ENCODE results near the gene USE1. TPM values are rescaled to one million over a fixed set of nuclear protein-coding genes. Genes with fewer than 3 reads are reported as not detected.

The USE1 gene
- total RNA-seq, 1 donor = 25.7 TPM

GRCh38 chr19:17226002-17226933 lies 11.1 kb downstream of the USE1 start, which contains the start of gene OCEL1:
Gene OCEL1 (plus strand): TSS chr19:17226226. CDS start chr19:17226248, 22 bp downstream.
- Histone ChIP-seq H4K20me1 (ENCODE audit: insufficient read depth, low read length) (no peaks in the 10 kb centered on the region), H3K36me3 (ENCODE audit: insufficient read depth, low read length) (no peaks in the 10 kb centered on the region), H3K27ac (ENCODE audit: low read depth, low read length) (peak within 1 kb of the TSS; percentile 56), H3K27me3 (ENCODE audit: insufficient read depth, low read length) (no peaks in the 10 kb centered on the region), H3K79me2 (ENCODE audit: insufficient read depth, low read length) (no peaks in the 10 kb centered on the region), H3K9me3 (ENCODE audit: low read depth, low read length) (no peaks in the 10 kb centered on the region), H3K4me3 (ENCODE audit: insufficient read depth, low read length) (peak within 1 kb of the TSS; percentile 88), H2AFZ (ENCODE audit: low read length) (peak within 1 kb of the TSS; percentile 94), H3K4me2 (ENCODE audit: insufficient read depth, low read length) (peak within 1 kb of the TSS; percentile 88), H3K4me1 (ENCODE audit: insufficient read depth, low read length) (peaks cover 4% of the 10 kb centered on the region)
- peak; percentile 99 for DNase-seq (ENCODE audit: insufficient read length, low spot score, missing footprints)
- TF ChIP-seq, protein P1, sequence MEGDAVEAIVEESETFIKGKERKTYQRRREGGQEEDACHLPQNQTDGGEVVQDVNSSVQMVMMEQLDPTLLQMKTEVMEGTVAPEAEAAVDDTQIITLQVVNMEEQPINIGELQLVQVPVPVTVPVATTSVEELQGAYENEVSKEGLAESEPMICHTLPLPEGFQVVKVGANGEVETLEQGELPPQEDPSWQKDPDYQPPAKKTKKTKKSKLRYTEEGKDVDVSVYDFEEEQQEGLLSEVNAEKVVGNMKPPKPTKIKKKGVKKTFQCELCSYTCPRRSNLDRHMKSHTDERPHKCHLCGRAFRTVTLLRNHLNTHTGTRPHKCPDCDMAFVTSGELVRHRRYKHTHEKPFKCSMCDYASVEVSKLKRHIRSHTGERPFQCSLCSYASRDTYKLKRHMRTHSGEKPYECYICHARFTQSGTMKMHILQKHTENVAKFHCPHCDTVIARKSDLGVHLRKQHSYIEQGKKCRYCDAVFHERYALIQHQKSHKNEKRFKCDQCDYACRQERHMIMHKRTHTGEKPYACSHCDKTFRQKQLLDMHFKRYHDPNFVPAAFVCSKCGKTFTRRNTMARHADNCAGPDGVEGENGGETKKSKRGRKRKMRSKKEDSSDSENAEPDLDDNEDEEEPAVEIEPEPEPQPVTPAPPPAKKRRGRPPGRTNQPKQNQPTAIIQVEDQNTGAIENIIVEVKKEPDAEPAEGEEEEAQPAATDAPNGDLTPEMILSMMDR (IDR thresholded peaks at IDR 0.05; ENCODE audit: extremely low read depth, low read depth, low read length) = no peak

GRCh38 chr19:17227798-17228367 lies 12.7 kb downstream of the USE1 start:
- no peak overlapping the region for H3K4me2 ChIP-seq (ENCODE audit: insufficient read depth, low read length)
- DNase-seq (ENCODE audit: insufficient read length, low spot score, missing footprints) = peak; percentile 59
- peaks cover 10% of the 10 kb centered on the region for H3K36me3 ChIP-seq (ENCODE audit: insufficient read depth, low read length)
- H3K27me3 ChIP-seq (ENCODE audit: insufficient read depth, low read length) = no peaks in the 10 kb centered on the region
- H3K9me3 ChIP-seq (ENCODE audit: low read depth, low read length) = no peaks in the 10 kb centered on the region
- no peak overlapping the region for H3K27ac ChIP-seq (ENCODE audit: low read depth, low read length)
- H3K79me2 ChIP-seq (ENCODE audit: insufficient read depth, low read length) = peaks cover 2% of the 10 kb centered on the region
- H3K4me3 ChIP-seq (ENCODE audit: insufficient read depth, low read length) = no peak overlapping the region
- H3K4me1 ChIP-seq (ENCODE audit: insufficient read depth, low read length) = peaks cover 4% of the 10 kb centered on the region
- no peaks in the 10 kb centered on the region for H4K20me1 ChIP-seq (ENCODE audit: insufficient read depth, low read length)
- TF ChIP-seq, protein P1 (IDR thresholded peaks at IDR 0.05; ENCODE audit: extremely low read depth, low read depth, low read length) = no peak
- H2AFZ ChIP-seq (ENCODE audit: low read length) = no peak overlapping the region

DNA sequence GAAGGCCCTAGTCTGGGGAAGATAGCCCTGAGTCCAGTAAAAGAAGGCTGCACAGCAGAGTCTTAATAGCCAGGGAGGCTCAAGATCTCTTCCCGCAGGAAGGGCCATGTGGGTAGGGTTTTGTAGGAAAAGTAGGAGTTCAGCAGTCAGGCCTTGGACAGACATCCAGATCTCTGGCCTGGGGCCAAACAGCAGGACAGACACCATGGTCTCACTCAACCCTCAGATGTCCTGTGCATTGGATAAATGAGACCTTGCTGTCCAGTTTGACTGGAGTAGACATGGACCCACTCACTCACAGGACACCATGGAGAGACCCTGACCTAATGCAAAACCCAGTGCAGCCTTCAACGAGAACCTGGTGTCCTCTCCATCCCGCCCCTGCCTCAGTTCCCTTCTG lies 14.7 kb downstream of the USE1 start:
- Histone ChIP-seq H3K27ac (ENCODE audit: low read depth, low read length) (no peak overlapping the region), H4K20me1 (ENCODE audit: insufficient read depth, low read length) (peaks cover 7% of the 10 kb centered on the region), H3K27me3 (ENCODE audit: insufficient read depth, low read length) (no peaks in the 10 kb centered on the region), H3K9me3 (ENCODE audit: low read depth, low read length) (no peaks in the 10 kb centered on the region), H3K36me3 (ENCODE audit: insufficient read depth, low read length) (peaks cover 10% of the 10 kb centered on the region), H3K79me2 (ENCODE audit: insufficient read depth, low read length) (peaks cover 8% of the 10 kb centered on the region), H3K4me3 (ENCODE audit: insufficient read depth, low read length) (no peak overlapping the region), H2AFZ (ENCODE audit: low read length) (no peak overlapping the region), H3K4me2 (ENCODE audit: insufficient read depth, low read length) (no peak overlapping the region), H3K4me1 (ENCODE audit: insufficient read depth, low read length) (peaks cover 5% of the 10 kb centered on the region)
- peak; percentile 26 for DNase-seq (ENCODE audit: insufficient read length, low spot score, missing footprints)
- TF ChIP-seq, protein P1 (IDR thresholded peaks at IDR 0.05; ENCODE audit: extremely low read depth, low read depth, low read length) = no peak

DNA sequence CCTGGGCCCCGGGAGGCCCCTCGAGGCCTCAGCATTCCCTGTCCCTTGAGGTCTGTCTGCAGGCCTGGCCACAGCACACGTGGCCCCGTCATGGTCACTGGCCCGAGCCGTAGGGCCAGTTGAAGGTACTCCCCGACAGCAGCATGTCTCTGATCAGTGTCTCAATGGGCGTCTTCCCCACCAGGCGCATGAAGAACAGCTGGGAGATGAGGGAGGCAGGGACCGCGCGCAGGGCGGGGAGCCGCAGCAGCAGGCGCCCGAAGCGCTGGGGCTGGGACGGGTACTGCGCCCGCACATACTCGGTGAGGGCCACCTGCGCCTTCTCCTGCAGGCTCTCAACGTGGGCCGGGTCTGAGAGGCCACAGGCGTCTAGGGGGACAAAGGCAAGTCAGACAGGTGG lies 17.1 kb downstream of the USE1 start:
- DNase-seq (ENCODE audit: insufficient read length, low spot score, missing footprints) = no peak
- H2AFZ ChIP-seq (ENCODE audit: low read length) = no peak overlapping the region
- peaks cover 7% of the 10 kb centered on the region for H3K4me1 ChIP-seq (ENCODE audit: insufficient read depth, low read length)
- H3K4me2 ChIP-seq (ENCODE audit: insufficient read depth, low read length) = no peak overlapping the region
- no peaks in the 10 kb centered on the region for H3K27me3 ChIP-seq (ENCODE audit: insufficient read depth, low read length)
- no peaks in the 10 kb centered on the region for H3K9me3 ChIP-seq (ENCODE audit: low read depth, low read length)
- peaks cover 11% of the 10 kb centered on the region for H3K79me2 ChIP-seq (ENCODE audit: insufficient read depth, low read length)
- H4K20me1 ChIP-seq (ENCODE audit: insufficient read depth, low read length) = peaks cover 9% of the 10 kb centered on the region
- peaks cover 10% of the 10 kb centered on the region for H3K36me3 ChIP-seq (ENCODE audit: insufficient read depth, low read length)
- TF ChIP-seq, protein P1 (IDR thresholded peaks at IDR 0.05; ENCODE audit: extremely low read depth, low read depth, low read length) = no peak
- H3K27ac ChIP-seq (ENCODE audit: low read depth, low read length) = no peak overlapping the region
- no peak overlapping the region for H3K4me3 ChIP-seq (ENCODE audit: insufficient read depth, low read length)

Data from osteoblast (primary cell).